Astrocyte (in vitro differentiated cells and primary cell): ENCODE data around the gene RASL10B.

ENCODE experiments used
- EZH2 ChIP-seq: IDR thresholded peaks from 2 replicates; pipeline ENCODE4 v1.6.1; 2012; ENCODE audit warnings: mild to moderate bottlenecking, low read length, inconsistent platforms; ENCODE audit not compliant: insufficient read depth
- TF ChIP-seq, protein P1 (sequence below): IDR thresholded peaks from 2 replicates; pipeline ENCODE4 v1.5.1; 2011; ENCODE audit warnings: low read depth, mild to moderate bottlenecking, inconsistent platforms, low read length, moderate library complexity; ENCODE audit not compliant: insufficient read depth

DNA sequence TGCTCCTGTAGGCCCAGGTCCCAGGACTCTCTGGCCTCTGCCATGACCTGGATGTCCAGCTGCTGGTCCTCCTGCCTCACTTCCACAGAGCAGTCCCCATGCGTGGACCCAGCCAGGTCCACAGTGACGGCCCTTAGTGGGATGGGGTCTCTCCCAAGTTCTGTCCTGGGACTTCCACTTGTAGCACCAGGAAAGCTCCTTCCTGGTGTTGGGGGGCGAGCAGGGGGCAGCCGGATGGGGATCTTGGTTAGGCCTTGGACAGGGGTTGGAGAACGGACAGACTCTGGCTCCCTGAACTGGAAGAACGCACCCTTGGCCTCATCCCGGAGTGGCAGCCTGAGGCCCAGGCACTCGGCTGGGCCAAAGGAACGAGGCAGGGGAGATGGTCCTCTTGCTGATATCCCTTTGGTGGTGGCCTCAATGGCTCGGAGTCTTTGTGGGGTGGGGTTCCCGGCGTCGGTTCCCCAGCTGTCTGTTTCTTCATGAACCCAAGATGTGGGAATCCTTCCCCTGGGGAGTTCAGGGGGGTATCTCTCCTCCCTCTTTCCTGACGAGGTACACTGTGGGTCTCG, 14.4 kb downstream of the RASL10B start:
- TF ChIP-seq, protein P1, sequence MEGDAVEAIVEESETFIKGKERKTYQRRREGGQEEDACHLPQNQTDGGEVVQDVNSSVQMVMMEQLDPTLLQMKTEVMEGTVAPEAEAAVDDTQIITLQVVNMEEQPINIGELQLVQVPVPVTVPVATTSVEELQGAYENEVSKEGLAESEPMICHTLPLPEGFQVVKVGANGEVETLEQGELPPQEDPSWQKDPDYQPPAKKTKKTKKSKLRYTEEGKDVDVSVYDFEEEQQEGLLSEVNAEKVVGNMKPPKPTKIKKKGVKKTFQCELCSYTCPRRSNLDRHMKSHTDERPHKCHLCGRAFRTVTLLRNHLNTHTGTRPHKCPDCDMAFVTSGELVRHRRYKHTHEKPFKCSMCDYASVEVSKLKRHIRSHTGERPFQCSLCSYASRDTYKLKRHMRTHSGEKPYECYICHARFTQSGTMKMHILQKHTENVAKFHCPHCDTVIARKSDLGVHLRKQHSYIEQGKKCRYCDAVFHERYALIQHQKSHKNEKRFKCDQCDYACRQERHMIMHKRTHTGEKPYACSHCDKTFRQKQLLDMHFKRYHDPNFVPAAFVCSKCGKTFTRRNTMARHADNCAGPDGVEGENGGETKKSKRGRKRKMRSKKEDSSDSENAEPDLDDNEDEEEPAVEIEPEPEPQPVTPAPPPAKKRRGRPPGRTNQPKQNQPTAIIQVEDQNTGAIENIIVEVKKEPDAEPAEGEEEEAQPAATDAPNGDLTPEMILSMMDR = no peak
- no peak for TF ChIP-seq EZH2
